ENCODE results near the gene HOXC10. TPM values are rescaled to one million over a fixed set of nuclear protein-coding genes. Genes with fewer than 3 reads are reported as not detected.

The HOXC10 gene
- total and polyA plus RNA-seq, 2 of the 8 experiments (the other 6 are each of a cell fraction or from before 2014, with no cell fraction given): not detected

- no peak overlapping the region for H2BK5ac ChIP-seq (ENCODE audit: low read depth, low read length)
- H2AK5ac ChIP-seq (ENCODE audit: low read depth, low read length): no peak overlapping the region
- H4K20me1 ChIP-seq (replicated peaks in 1 of 2; ENCODE audit: control insufficient read depth in 1 of 2, insufficient read depth in 2 of 2, low read length in 2 of 2): peaks cover 0 to 34% of the 10 kb centered on the region in 2 experiments
- no peak for DNase-seq (ENCODE audit: low read depth in 1 of 2, low spot score in 2 of 2)
- H3K23me2 ChIP-seq (ENCODE audit: low read depth, low read length): peaks cover 2% of the 10 kb centered on the region; the same call in 1 of the 2 replicates
- H3K4me2 ChIP-seq (ENCODE audit: insufficient read depth in 1 of 2, low read depth in 2 of 2, low read length in 2 of 2): no peak overlapping the region
- H2BK12ac ChIP-seq (ENCODE audit: low read depth, low read length): no peak overlapping the region
- H3K56ac ChIP-seq (replicated peaks; ENCODE audit: insufficient read length, low read depth, low read length): no peak overlapping the region
- no peak overlapping the region for H2AFZ ChIP-seq (ENCODE audit: low read length)
- ChIA-PET POLR2A (ENCODE audit: partially characterized antibody) (interaction anchor here (1.0 kb wide), 1 partner anchor 22 kb away, joined by 3 read pairs; no protein-coding TSS in a partner anchor), CTCF (ENCODE audit: partially characterized antibody) (interaction anchor here (0.8 to 11.3 kb wide), 25 partner anchors 8 to 374 kb away, joined by 3 to 172 read pairs (median 7); partner anchors contain the start of genes HOXC10, HOXC4, HOXC5 and HOXC6)
- no peaks in the 10 kb centered on the region for H3K9me3 ChIP-seq (ENCODE audit: insufficient read depth in 2 of 2, low read depth in 1 of 2, low read length in 1 of 2)
- no peak overlapping the region for H2BK15ac ChIP-seq (ENCODE audit: low read length)
- no peak overlapping the region for H2BK120ac ChIP-seq (replicated peaks; ENCODE audit: low read depth, low read length)
- TF ChIP-seq MAX (IDR thresholded peaks at IDR 0.05): no peak
- peak; percentile 93 for TF ChIP-seq EZH2 (IDR thresholded peaks at IDR 0.05; ENCODE audit: low read depth, low read length, severe bottlenecking)
- TF ChIP-seq SIN3A (conservative IDR thresholded peaks at IDR 0.05 in 1 of 2, IDR thresholded peaks at IDR 0.05 in 1 of 2; ENCODE audit: low read depth in 1 of 2, low read length in 2 of 2): no peak
- TF ChIP-seq CBX8 (IDR thresholded peaks at IDR 0.05; ENCODE audit: borderline replicate concordance, low read depth, low read length): no peak
- TF ChIP-seq SUZ12 (IDR thresholded peaks at IDR 0.05; ENCODE audit: low read length): peak; percentile 93
- no peak for TF ChIP-seq HDAC2 (IDR thresholded peaks at IDR 0.05; ENCODE audit: borderline replicate concordance in 1 of 2, low read depth in 2 of 2, low read length in 2 of 2)
- WGBS, 2 experiments (ENCODE audit: extremely low coverage in 1 of 2, insufficient coverage in 1 of 2, insufficient read length in 1 of 2, insufficient replicate concordance in 2 of 2, low coverage in 1 of 2, low lambda C conversion rate in 2 of 2, missing lambda C conversion rate in 1 of 2): 21% methylated on average over 31 of the region's 31 CpGs; no CpG with 5 or more reads in 1 of the 2 experiments
- H3K9ac ChIP-seq (replicated peaks in 1 of 4; ENCODE audit: extremely low read depth in 1 of 4, low read depth in 3 of 4, low read length in 3 of 4): no peak overlapping the region
- no peak overlapping the region for H3K23ac ChIP-seq (ENCODE audit: insufficient read length)
- no peak for FAIRE-seq
- no peak overlapping the region for H3K27ac ChIP-seq (ENCODE audit: low read depth, low read length)
- H3K36me3 ChIP-seq (ENCODE audit: control insufficient read depth in 2 of 4, insufficient read depth in 4 of 4, low read length in 3 of 4): peaks cover 0 to 2% (median 0%) of the 10 kb centered on the region in 4 experiments; a peak in 1 of 8 replicates
- H3K27me3 ChIP-seq (replicated peaks in 1 of 4; ENCODE audit: control insufficient read depth in 3 of 4, extremely low read depth in 1 of 4, insufficient read depth in 3 of 4, low read length in 3 of 4): peaks cover 97 to 100% (median 100%) of the 10 kb centered on the region in 4 experiments
- no peak overlapping the region for H3K4ac ChIP-seq (replicated peaks; ENCODE audit: insufficient read length, low read depth, low read length)
- no peaks in the 10 kb centered on the region for H3K79me2 ChIP-seq (ENCODE audit: control insufficient read depth in 1 of 2, insufficient read depth in 2 of 2, low read length in 2 of 2)
- peaks cover 0 to 9% (median 1%) of the 10 kb centered on the region in 4 experiments; a peak in 3 of 7 replicates for H3K4me1 ChIP-seq (replicated peaks in 1 of 4; ENCODE audit: control insufficient read depth in 3 of 4, insufficient read depth in 4 of 4, low read length in 3 of 4)
- no peaks in the 10 kb centered on the region for H3K79me1 ChIP-seq (ENCODE audit: low read depth, low read length)
- no peak overlapping the region for H4K91ac ChIP-seq (replicated peaks; ENCODE audit: insufficient read length, low read length)
- H3K14ac ChIP-seq (ENCODE audit: insufficient read length): no peak overlapping the region
- no peak overlapping the region for H4K5ac ChIP-seq (ENCODE audit: insufficient read length, low read depth, low read length)
- H3K18ac ChIP-seq (ENCODE audit: extremely low read depth, low read length): no peak overlapping the region
- H2BK20ac ChIP-seq (ENCODE audit: low read length): no peak overlapping the region
- H4K8ac ChIP-seq (ENCODE audit: extremely low read depth, insufficient read depth, low read length): no peak overlapping the region
- no peak overlapping the region for H3K4me3 ChIP-seq (ENCODE audit: extremely low read depth in 1 of 4, insufficient read depth in 2 of 4, low read depth in 3 of 4, low read length in 4 of 4)
Observed at GRCh38 chr12:54004841-54005530, 20.0 kb downstream of the HOXC10 start.
